ENCODE measurements around the gene TNPO2. TPM values are rescaled to one million over a fixed set of nuclear protein-coding genes. Genes with fewer than 3 reads are reported as not detected.

The TNPO2 gene
- total and polyA plus RNA-seq, 2 donors (not counting 1 experiment from before 2014, with no cell fraction given): 36.0 to 52.5 TPM

GRCh38 chr19:12665281-12665573 lies 58.5 kb downstream of the TNPO2 start:
- H3K4me2 ChIP-seq (ENCODE audit: extremely low read depth, insufficient read depth, low read length): no peak overlapping the region
- H3K27me3 ChIP-seq (ENCODE audit: control insufficient read depth, insufficient read depth, low read length): no peaks in the 10 kb centered on the region
- no peak overlapping the region for H3K27ac ChIP-seq (ENCODE audit: insufficient read depth, low read length)
- TF ChIP-seq, protein P1, sequence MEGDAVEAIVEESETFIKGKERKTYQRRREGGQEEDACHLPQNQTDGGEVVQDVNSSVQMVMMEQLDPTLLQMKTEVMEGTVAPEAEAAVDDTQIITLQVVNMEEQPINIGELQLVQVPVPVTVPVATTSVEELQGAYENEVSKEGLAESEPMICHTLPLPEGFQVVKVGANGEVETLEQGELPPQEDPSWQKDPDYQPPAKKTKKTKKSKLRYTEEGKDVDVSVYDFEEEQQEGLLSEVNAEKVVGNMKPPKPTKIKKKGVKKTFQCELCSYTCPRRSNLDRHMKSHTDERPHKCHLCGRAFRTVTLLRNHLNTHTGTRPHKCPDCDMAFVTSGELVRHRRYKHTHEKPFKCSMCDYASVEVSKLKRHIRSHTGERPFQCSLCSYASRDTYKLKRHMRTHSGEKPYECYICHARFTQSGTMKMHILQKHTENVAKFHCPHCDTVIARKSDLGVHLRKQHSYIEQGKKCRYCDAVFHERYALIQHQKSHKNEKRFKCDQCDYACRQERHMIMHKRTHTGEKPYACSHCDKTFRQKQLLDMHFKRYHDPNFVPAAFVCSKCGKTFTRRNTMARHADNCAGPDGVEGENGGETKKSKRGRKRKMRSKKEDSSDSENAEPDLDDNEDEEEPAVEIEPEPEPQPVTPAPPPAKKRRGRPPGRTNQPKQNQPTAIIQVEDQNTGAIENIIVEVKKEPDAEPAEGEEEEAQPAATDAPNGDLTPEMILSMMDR (conservative IDR thresholded peaks at IDR 0.05 in 1 of 2, IDR thresholded peaks at IDR 0.05 in 1 of 2; ENCODE audit: low read depth in 1 of 2, low read length in 2 of 2): no peak
- TF ChIP-seq EZH2 (IDR thresholded peaks at IDR 0.05; ENCODE audit: low read length, missing control alignments): no peak
- peaks cover 23% of the 10 kb centered on the region for H3K79me2 ChIP-seq (ENCODE audit: control insufficient read depth, insufficient read depth, low read length)
- H3K4me3 ChIP-seq (replicated peaks in 1 of 4; ENCODE audit: control extremely low read depth in 1 of 4, insufficient read depth in 1 of 4, low read depth in 3 of 4, low read length in 4 of 4): no peak overlapping the region
- DNase-seq (ENCODE audit: low read depth in 2 of 2): no peak
- H2AFZ ChIP-seq (ENCODE audit: low read length): no peak overlapping the region
- H4K20me1 ChIP-seq (ENCODE audit: control insufficient read depth, extremely low read depth, insufficient read depth, low read length): no peaks in the 10 kb centered on the region
- H3K4me1 ChIP-seq (ENCODE audit: control insufficient read depth, extremely low read depth, insufficient read depth, low read length): peaks cover 9% of the 10 kb centered on the region
- H3K36me3 ChIP-seq (ENCODE audit: control insufficient read depth, insufficient read depth, low read length): peaks cover 5% of the 10 kb centered on the region
- H3K9me3 ChIP-seq (ENCODE audit: control insufficient read depth, insufficient read depth, low read depth, low read length): no peaks in the 10 kb centered on the region
- H3K9ac ChIP-seq (ENCODE audit: insufficient read depth, low read length): no peak overlapping the region

DNA sequence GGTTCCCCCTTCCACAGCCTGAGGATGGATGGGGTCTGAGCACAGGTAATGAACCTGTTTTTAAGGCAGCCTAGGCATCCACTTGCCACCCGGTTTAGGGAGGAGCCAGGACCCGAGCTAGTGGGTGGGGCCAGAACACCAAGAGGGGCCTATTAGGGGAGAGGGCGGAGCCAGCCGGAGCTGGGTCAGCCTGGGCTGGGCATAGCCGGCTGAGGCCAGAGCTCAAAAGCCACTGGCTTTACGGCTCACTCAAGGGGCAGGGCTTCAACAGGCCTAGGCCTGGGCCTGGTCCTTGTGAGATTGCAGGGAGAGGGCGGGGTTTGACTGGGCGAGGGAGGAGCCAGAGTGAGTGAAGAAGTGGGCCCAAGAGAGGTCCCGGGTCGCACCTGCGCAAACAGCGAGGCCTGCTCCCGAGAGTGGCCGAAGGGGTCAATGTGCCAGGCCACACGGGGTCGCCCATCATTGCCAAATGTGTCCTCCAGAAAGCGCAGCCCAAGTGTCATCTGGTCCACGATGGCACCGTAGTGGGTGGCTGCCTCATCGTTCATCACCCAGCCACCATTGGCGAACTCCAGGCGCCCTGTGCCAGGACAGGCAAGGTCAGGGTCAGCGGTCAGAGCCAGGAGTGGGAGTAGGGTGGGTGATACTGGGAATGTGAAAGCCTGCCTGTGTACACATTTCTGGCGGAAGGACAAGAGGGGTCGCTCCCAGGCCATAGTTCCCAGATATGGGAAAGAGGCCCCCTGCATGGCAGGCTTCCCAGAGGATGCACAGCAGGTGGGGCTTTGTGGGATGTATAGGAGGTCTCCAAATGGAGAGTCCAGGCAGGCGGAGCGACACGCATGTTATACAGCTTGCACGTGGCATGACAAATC lies 59.1 kb downstream of the TNPO2 start:
- Histone ChIP-seq H3K79me2 (ENCODE audit: control insufficient read depth, insufficient read depth, low read length) (peaks cover 19% of the 10 kb centered on the region), H3K9ac (ENCODE audit: insufficient read depth, low read length) (no peak overlapping the region), H3K27ac (ENCODE audit: insufficient read depth, low read length) (no peak overlapping the region), H4K20me1 (ENCODE audit: control insufficient read depth, extremely low read depth, insufficient read depth, low read length) (no peaks in the 10 kb centered on the region), H3K27me3 (ENCODE audit: control insufficient read depth, insufficient read depth, low read length) (no peaks in the 10 kb centered on the region), H3K36me3 (ENCODE audit: control insufficient read depth, insufficient read depth, low read length) (peaks cover 5% of the 10 kb centered on the region), H3K4me2 (ENCODE audit: extremely low read depth, insufficient read depth, low read length) (no peak overlapping the region), H2AFZ (ENCODE audit: low read length) (no peak overlapping the region), H3K4me3 (replicated peaks in 1 of 4; ENCODE audit: control extremely low read depth in 1 of 4, insufficient read depth in 1 of 4, low read depth in 3 of 4, low read length in 4 of 4) (no peak overlapping the region), H3K4me1 (ENCODE audit: control insufficient read depth, extremely low read depth, insufficient read depth, low read length) (peaks cover 9% of the 10 kb centered on the region), H3K9me3 (ENCODE audit: control insufficient read depth, insufficient read depth, low read depth, low read length) (no peaks in the 10 kb centered on the region)
- no peak for TF ChIP-seq EZH2 (IDR thresholded peaks at IDR 0.05; ENCODE audit: low read length, missing control alignments)
- TF ChIP-seq, protein P1 (conservative IDR thresholded peaks at IDR 0.05 in 1 of 2, IDR thresholded peaks at IDR 0.05 in 1 of 2; ENCODE audit: low read depth in 1 of 2, low read length in 2 of 2): no peak
- no peak for DNase-seq (ENCODE audit: low read depth in 2 of 2)

DNA sequence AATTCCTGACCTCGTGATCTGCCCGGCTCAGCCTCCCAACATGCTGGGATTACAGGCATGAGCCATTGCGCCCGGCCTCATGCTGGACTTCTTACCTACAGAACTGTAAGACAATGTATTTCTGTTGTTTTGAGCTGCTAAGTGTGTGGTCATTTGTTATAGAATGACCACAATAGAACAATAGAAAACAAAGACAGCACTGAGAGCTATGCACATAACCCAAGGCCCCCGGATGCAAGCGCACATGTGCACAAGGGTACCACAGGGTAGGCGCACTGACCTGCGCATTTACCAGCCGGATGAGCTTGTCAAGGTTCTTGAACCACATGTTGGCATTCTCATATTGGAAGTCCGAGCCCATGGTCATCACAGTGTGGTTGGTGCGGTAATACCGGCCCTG lies 62.8 kb downstream of the TNPO2 start:
- H3K4me2 ChIP-seq (ENCODE audit: extremely low read depth, insufficient read depth, low read length): no peak overlapping the region
- no peaks in the 10 kb centered on the region for H4K20me1 ChIP-seq (ENCODE audit: control insufficient read depth, extremely low read depth, insufficient read depth, low read length)
- no peak overlapping the region for H2AFZ ChIP-seq (ENCODE audit: low read length)
- TF ChIP-seq, protein P1 (conservative IDR thresholded peaks at IDR 0.05 in 1 of 2, IDR thresholded peaks at IDR 0.05 in 1 of 2; ENCODE audit: low read depth in 1 of 2, low read length in 2 of 2): no peak
- TF ChIP-seq EZH2 (IDR thresholded peaks at IDR 0.05; ENCODE audit: low read length, missing control alignments): no peak
- H3K9ac ChIP-seq (ENCODE audit: insufficient read depth, low read length): no peak overlapping the region
- no peak overlapping the region for H3K27ac ChIP-seq (ENCODE audit: insufficient read depth, low read length)
- no peaks in the 10 kb centered on the region for H3K9me3 ChIP-seq (ENCODE audit: control insufficient read depth, insufficient read depth, low read depth, low read length)
- no peak for DNase-seq (ENCODE audit: low read depth in 2 of 2)
- H3K4me1 ChIP-seq (ENCODE audit: control insufficient read depth, extremely low read depth, insufficient read depth, low read length): peaks cover 3% of the 10 kb centered on the region
- H3K36me3 ChIP-seq (ENCODE audit: control insufficient read depth, insufficient read depth, low read length): peaks cover 14% of the 10 kb centered on the region
- H3K27me3 ChIP-seq (ENCODE audit: control insufficient read depth, insufficient read depth, low read length): no peaks in the 10 kb centered on the region
- no peak overlapping the region for H3K4me3 ChIP-seq (replicated peaks in 1 of 4; ENCODE audit: control extremely low read depth in 1 of 4, insufficient read depth in 1 of 4, low read depth in 3 of 4, low read length in 4 of 4)
- no peaks in the 10 kb centered on the region for H3K79me2 ChIP-seq (ENCODE audit: control insufficient read depth, insufficient read depth, low read length)
